ENCODE data around the gene HBA1.
"Not testable (repeated sequence)": the region's sequence is repeated elsewhere in the genome, so short reads cannot be mapped to it uniquely, and the experiment has no call there.

HBA1 gene

GRCh38 chr16:203246-203645 is 26.8 kb downstream of the HBA1 start:
- DNase-seq (ENCODE audit: low read depth), result no peak

GRCh38 chr16:204046-204445 is 27.6 kb downstream of the HBA1 start:
- DNase-seq (ENCODE audit: low read depth), result not testable (repeated sequence)

DNA sequence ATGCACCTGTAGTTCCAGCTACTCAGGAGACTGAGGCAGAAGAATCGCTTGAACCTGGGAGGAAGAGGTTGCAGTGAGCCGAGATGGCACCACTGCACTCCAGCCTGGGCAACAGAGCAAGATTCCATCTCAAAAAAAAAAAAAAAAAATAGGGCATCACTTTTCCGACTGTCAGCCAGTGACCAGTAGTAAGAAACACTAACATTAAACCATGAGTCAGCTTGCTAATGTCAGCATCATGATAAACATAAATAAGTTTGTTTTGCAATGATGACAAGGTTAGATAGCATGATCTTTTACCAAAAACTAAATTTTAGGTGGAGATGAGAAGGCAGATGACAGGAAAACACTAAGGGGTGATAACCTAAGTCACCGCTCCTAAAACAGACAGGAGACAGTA is 32.9 kb downstream of the HBA1 start:
- DNase-seq (ENCODE audit: low read depth), result not testable (repeated sequence)

GRCh38 chr16:211631-212180 is 35.2 kb downstream of the HBA1 start:
- not testable (repeated sequence) for DNase-seq (ENCODE audit: low read depth)

- DNase-seq (ENCODE audit: low read depth), result no peak
Measured at GRCh38 chr16:212999-213398, 36.5 kb downstream of the HBA1 start.

DNA sequence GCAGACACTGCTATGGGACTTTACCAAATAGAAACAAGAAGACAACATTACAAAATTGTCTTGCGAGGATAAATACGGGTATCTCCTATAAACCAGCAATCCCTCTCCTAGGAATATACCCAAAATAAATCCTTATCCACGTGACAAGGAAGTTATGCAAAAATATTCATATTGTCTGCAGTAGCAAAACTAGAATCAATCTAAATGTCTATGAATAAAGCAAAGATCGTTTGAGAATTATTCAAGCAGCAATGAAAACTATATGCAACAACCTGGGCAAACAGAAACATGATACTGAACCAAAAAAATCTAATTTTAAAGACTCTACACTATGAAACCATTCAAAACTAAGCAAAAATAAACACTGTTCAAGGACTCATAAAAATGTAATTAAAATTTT is 43.5 kb downstream of the HBA1 start:
- no peak for DNase-seq (ENCODE audit: low read depth)
